Effector memory CD8-positive, alpha-beta T cell (primary cell): ENCODE results near the gene SMC3.
A peak's percentile ranks its signal among the peaks of the same experiment; 100 is the strongest.
"Not testable (repeated sequence)": the region's sequence is repeated elsewhere in the genome, so short reads cannot be mapped to it uniquely, and the experiment has no call there.

Source experiments
- ATAC-seq: fragments of 150-1000 bp; cut with Tn5 transposase; replicated peaks from 2 replicates; pipeline ENCODE4 v1.10.0; 2021; ENCODE audit warnings: mild to moderate bottlenecking, moderate library complexity
- DNase-seq, 3 experiments: peaks; one replicate each; pipeline ENCODE4 v3.0.0; 2021
- H3K27ac Mint-ChIP-seq, 2 donors: one replicate each; pipeline ENCODE4 v1.8.0; 2022; ENCODE audit warnings: mild to moderate bottlenecking in 2 of 2, mixed read lengths in 2 of 2, moderate library complexity in 2 of 2
- H3K27me3 Mint-ChIP-seq, 2 donors: one replicate each; pipeline ENCODE4 v1.8.0; 2022; ENCODE audit warnings: mixed read lengths in 2 of 2
- H3K36me3 Mint-ChIP-seq: one replicate; pipeline ENCODE4 v1.8.0; 2022; ENCODE audit warnings: mild to moderate bottlenecking, moderate library complexity, mixed read lengths; ENCODE audit not compliant: insufficient read depth
- H3K4me1 Mint-ChIP-seq, 2 donors: one replicate each; pipeline ENCODE4 v1.8.0; 2022; ENCODE audit warnings: low read depth in 2 of 2, mixed read lengths in 2 of 2
- H3K4me3 Mint-ChIP-seq, 2 donors: one replicate each; pipeline ENCODE4 v1.8.0; 2022; ENCODE audit warnings: mild to moderate bottlenecking in 2 of 2, mixed read lengths in 2 of 2, moderate library complexity in 2 of 2
- H3K9me3 Mint-ChIP-seq, 2 donors: one replicate each; pipeline ENCODE4 v1.8.0; 2022; ENCODE audit warnings: mixed read lengths in 2 of 2
- total RNA-seq, 9 experiments: gene quantifications; one replicate each; lab custom pipeline; 2026; lab: John Stamatoyannopoulos, UW

Gene SMC3
- 92.0 to 221 (median 194) reads per million in 9 experiments for total RNA-seq

DNA sequence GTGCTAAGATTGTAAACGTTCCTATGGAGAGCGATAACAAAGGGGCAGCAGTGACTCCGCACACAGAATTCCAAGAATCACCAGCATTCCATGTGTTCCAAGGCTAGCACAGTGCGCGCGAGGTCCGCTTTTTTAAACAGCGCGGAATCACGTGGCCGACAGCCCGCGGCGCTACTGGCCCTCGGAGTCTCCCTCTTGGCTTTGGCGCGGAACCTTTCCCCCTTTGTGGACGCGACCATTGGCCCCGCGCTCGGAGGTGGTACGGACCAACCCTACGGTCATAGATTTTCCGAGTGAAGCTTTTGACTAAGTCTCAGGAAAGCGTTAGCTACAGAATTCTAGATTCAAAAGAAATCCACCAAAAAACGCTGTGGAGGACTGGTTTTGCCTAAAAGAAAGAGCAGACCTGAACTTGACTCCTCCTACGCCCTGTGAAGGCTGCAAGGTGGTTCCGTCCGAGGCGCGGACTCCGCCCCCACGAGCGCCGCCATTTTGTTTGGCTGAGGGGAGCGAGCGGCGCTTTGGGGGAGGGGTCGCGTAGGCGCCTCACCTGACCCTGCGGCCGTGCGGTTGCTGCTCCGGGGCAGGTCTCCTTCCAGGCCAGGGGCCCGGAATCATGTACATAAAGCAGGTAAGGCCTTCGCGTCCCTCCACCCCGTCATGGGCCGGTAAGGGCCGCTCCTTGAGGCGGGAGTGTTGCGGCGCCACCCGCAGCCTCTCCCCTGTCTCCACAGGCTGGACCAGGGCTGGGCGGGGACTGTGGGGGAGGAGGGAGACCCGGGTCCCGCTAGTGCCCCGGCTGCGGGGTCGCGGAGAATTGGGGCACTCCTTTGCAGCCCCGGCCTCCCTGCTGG is at the start of gene SMC3:
Gene SMC3, plus strand, starts transcription at position 495 of the 854 bp plus-strand sequence. Its CDS starts 122 bp downstream, at position 617.
- ATAC-seq (peak; percentile 82), DNase-seq (peak; percentile 89 to 95 (median 90))
- Mint-ChIP-seq H3K27me3 (peaks cover 24 to 26% of the 10 kb centered on the region in 2 donors), H3K4me1 (peaks cover 21% of the 10 kb centered on the region in 2 donors), H3K36me3 (peaks cover 12% of the 10 kb centered on the region), H3K9me3 (no peaks in the 10 kb centered on the region), H3K4me3 (peak within 1 kb of the TSS; percentile 93 to 98), H3K27ac (peak within 1 kb of the TSS; percentile 98 to 99)

GRCh38 chr10:110522365-110522988 is 45.0 kb upstream of the SMC3 start:
- H3K4me3 Mint-ChIP-seq: no peak overlapping the region
- ATAC-seq: peak; percentile 59
- H3K9me3 Mint-ChIP-seq: no peaks in the 10 kb centered on the region
- peaks cover 6 to 18% of the 10 kb centered on the region in 2 donors for H3K4me1 Mint-ChIP-seq
- peaks cover 3% of the 10 kb centered on the region for H3K36me3 Mint-ChIP-seq
- H3K27me3 Mint-ChIP-seq: no peaks in the 10 kb centered on the region
- peak overlapping the region in 1 of 2 donors; percentile 10 for H3K27ac Mint-ChIP-seq
- no peak for DNase-seq

GRCh38 chr10:110523736-110524135 is 43.8 kb upstream of the SMC3 start:
- H3K27me3 Mint-ChIP-seq: no peaks in the 10 kb centered on the region
- H3K4me1 Mint-ChIP-seq: peaks cover 14 to 21% of the 10 kb centered on the region in 2 donors
- H3K27ac Mint-ChIP-seq: no peak overlapping the region
- no peaks in the 10 kb centered on the region for H3K9me3 Mint-ChIP-seq
- ATAC-seq (no peak), DNase-seq (no peak)
- peaks cover 3% of the 10 kb centered on the region for H3K36me3 Mint-ChIP-seq
- no peak overlapping the region for H3K4me3 Mint-ChIP-seq

GRCh38 chr10:110524179-110524858 is 43.2 kb upstream of the SMC3 start:
- Mint-ChIP-seq H3K27me3 (no peaks in the 10 kb centered on the region), H3K27ac (no peak overlapping the region), H3K9me3 (no peaks in the 10 kb centered on the region), H3K4me1 (peaks cover 20 to 27% of the 10 kb centered on the region in 2 donors), H3K4me3 (no peak overlapping the region), H3K36me3 (peaks cover 5% of the 10 kb centered on the region)
- DNase-seq (no peak), ATAC-seq (no peak)

DNA sequence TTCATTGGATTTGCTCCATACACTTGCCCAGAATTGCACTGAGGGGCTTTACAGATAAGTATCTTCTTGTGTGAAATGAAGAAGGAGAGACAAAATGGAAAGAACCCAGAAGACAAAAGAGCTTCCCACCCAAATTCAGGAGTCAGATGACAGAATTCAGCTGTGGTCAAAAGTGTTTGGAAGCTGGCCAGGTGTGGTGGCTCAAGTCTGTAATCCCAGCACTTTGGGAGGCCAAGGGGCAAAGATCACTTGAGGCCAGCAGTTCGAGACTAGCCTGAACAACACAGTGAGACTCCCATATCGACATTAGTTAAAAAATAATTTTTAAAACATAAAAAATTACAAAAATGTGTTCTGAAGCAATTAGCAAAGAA is 42.6 kb upstream of the SMC3 start:
- H3K27ac Mint-ChIP-seq: no peak overlapping the region
- H3K4me1 Mint-ChIP-seq: peaks cover 25 to 32% of the 10 kb centered on the region in 2 donors
- H3K4me3 Mint-ChIP-seq: no peak overlapping the region
- no peaks in the 10 kb centered on the region for H3K9me3 Mint-ChIP-seq
- ATAC-seq (no peak), DNase-seq (no peak)
- no peaks in the 10 kb centered on the region for H3K27me3 Mint-ChIP-seq
- H3K36me3 Mint-ChIP-seq: peaks cover 10% of the 10 kb centered on the region

- no peak overlapping the region for H3K4me3 Mint-ChIP-seq
- H3K27me3 Mint-ChIP-seq: no peaks in the 10 kb centered on the region
- H3K9me3 Mint-ChIP-seq: no peaks in the 10 kb centered on the region
- H3K4me1 Mint-ChIP-seq: peaks cover 26 to 36% of the 10 kb centered on the region in 2 donors
- H3K36me3 Mint-ChIP-seq: peaks cover 11% of the 10 kb centered on the region
- H3K27ac Mint-ChIP-seq: peak overlapping the region; percentile 33 to 85
- no peak for ATAC-seq
- DNase-seq: no peak
Measured at GRCh38 chr10:110525349-110526260, 41.9 kb upstream of the SMC3 start.

GRCh38 chr10:110527731-110528171 is 39.7 kb upstream of the SMC3 start:
- H3K9me3 Mint-ChIP-seq: no peaks in the 10 kb centered on the region
- ATAC-seq (no peak), DNase-seq (no peak)
- H3K27ac Mint-ChIP-seq: no peak overlapping the region
- H3K36me3 Mint-ChIP-seq: peaks cover 8% of the 10 kb centered on the region
- no peaks in the 10 kb centered on the region for H3K27me3 Mint-ChIP-seq
- peaks cover 20 to 30% of the 10 kb centered on the region in 2 donors for H3K4me1 Mint-ChIP-seq
- peak overlapping the region in 1 of 2 donors; percentile 12 for H3K4me3 Mint-ChIP-seq

- H3K9me3 Mint-ChIP-seq: no peaks in the 10 kb centered on the region
Measured at GRCh38 chr10:110528224-110528996, 39.1 kb upstream of the SMC3 start.

GRCh38 chr10:110528997-110529524 is 38.4 kb upstream of the SMC3 start:
- peaks cover 23 to 27% of the 10 kb centered on the region in 2 donors for H3K4me1 Mint-ChIP-seq
- peak overlapping the region; percentile 19 to 53 for H3K4me3 Mint-ChIP-seq
- not testable (repeated sequence) for DNase-seq

More at GRCh38 chr10:110528224-110528996, 39.1 kb upstream of the SMC3 start:
- Mint-ChIP-seq H3K4me3 (peak overlapping the region; percentile 19 to 53), H3K27ac (peak overlapping the region in 1 of 2 donors; percentile 45), H3K4me1 (peaks cover 23 to 29% of the 10 kb centered on the region in 2 donors), H3K27me3 (no peaks in the 10 kb centered on the region), H3K36me3 (peaks cover 8% of the 10 kb centered on the region)
- ATAC-seq: no peak
- DNase-seq: no peak

GRCh38 chr10:110529596-110530011 is 37.9 kb upstream of the SMC3 start:
- Mint-ChIP-seq H3K27me3 (no peaks in the 10 kb centered on the region), H3K9me3 (no peaks in the 10 kb centered on the region), H3K4me1 (peaks cover 25 to 28% of the 10 kb centered on the region in 2 donors), H3K4me3 (peak overlapping the region; percentile 19 to 53), H3K36me3 (peaks cover 8% of the 10 kb centered on the region), H3K27ac (peak overlapping the region in 1 of 2 donors; percentile 45)
- ATAC-seq (peak; percentile 89), DNase-seq (peak; percentile 29 to 51 (median 40))

More at GRCh38 chr10:110528997-110529524, 38.4 kb upstream of the SMC3 start:
- H3K36me3 Mint-ChIP-seq, H3K27me3 Mint-ChIP-seq, H3K9me3 Mint-ChIP-seq: not testable (repeated sequence)
- peak overlapping the region in 1 of 2 donors; percentile 45 for H3K27ac Mint-ChIP-seq
- peak; percentile 66 for ATAC-seq

DNA sequence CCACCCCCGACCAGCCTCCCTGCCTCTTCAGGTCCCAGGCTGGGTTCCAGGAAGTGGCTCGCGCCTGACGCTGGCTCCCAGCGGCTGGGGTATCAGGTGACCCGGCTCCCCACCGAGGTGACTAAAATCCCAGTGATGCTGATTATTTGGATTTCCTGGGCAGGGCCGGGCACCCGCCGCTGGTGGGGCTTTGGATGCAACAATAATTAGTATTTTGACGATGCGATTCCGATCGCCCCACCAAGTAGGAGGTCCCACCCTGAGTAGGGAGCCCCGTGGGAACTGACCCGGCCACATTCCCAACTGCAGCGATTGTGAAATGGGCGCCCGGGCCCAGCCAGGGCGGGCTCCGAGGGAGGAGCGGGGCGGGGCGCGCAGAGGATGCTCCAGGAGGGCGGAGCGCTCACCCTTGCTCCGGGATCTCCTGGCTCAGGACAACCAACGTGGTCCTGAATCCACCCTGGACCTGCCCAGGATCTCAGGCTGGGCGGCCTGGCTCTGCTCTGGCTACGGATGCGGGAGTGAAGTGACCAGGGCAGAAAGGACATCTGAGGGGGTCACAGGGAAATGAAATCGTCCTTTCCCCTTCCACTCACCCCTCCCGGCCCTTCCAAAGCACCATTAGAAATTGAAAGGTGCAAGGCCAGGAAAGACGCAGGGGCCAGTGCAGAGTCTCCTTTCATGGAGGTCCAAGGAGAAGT is 37.2 kb upstream of the SMC3 start:
- ATAC-seq: no peak
- no peaks in the 10 kb centered on the region for H3K27me3 Mint-ChIP-seq
- DNase-seq: no peak
- no peaks in the 10 kb centered on the region for H3K9me3 Mint-ChIP-seq
- no peak overlapping the region for H3K27ac Mint-ChIP-seq
- peaks cover 8% of the 10 kb centered on the region for H3K36me3 Mint-ChIP-seq
- peak overlapping the region; percentile 19 to 53 for H3K4me3 Mint-ChIP-seq
- H3K4me1 Mint-ChIP-seq: peaks cover 27 to 28% of the 10 kb centered on the region in 2 donors
